Measurements from ENCODE around the gene STAB1.

The STAB1 gene

DNA sequence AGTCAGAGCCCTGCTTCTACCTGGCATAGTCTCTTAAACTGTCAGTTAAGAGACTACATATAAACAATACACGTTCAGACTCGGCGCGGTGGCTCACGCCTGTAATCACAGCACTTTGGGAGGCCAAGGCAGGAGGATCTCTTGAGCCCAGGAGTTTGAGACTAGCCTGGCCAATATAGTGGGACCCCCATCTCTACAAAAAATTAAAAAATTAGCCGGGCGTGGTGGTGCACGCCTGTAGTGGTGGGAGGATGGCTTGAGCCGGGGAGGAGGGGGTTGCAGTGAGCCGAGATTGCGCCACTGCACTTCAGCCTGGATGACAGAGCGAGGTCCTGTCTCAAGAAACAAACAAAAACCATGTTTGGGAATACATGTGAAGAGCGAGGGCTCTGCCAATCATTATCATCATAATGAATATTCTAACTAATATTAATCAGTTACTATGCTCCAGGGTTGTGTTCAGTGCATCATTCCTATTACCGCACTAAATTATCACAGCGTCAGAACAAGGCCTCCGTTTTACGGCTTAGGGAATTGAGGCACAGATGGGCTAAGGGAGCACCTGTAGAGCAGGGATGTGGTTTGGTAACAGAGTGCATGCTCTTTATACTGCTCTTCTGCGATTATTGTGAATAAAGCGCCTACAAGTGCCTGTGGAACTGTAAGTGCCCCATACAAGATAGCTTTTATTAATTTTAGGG lies 40.4 kb downstream of the STAB1 start:
- no peak for DNase-seq

- DNase-seq, result no peak
Observed at GRCh38 chr3:52536112-52536368, 40.9 kb downstream of the STAB1 start.

- DNase-seq, result peak; percentile 96
Observed at GRCh38 chr3:52536369-52537164, 41.4 kb downstream of the STAB1 start, which contains the start of gene UQCC5. Gene UQCC5 (plus strand): TSS chr3:52536605. CDS start chr3:52536756, 151 bp downstream.

DNA sequence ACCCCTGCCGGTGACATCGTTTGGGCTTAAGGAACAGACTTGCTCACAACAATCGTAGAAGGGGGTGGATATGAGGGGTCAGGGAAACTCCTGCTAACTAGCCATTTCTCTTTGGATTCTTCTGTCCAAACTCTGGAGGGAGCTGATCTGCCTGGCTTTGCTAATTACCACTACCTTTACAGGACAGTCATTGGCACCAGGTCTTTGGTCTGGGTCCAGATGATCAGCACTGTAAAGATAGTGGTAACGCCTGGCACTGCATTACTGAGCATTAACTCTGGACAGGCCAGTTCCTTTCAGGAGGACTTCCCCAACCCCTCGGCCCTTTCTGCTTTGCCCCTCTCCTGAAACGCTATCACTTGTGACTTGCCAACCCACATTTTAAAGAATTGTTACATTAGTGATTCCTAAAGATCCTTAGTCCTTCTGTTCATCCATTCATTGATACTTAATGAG lies 42.1 kb downstream of the STAB1 start:
- no peak for DNase-seq

- DNase-seq, result no peak
Observed at GRCh38 chr3:52537726-52538421, 42.7 kb downstream of the STAB1 start.

- no peak for DNase-seq
Observed at GRCh38 chr3:52539010-52539653, 44.0 kb downstream of the STAB1 start.

GRCh38 chr3:52541050-52541449 lies 45.9 kb downstream of the STAB1 start:
- DNase-seq, result no peak

DNA sequence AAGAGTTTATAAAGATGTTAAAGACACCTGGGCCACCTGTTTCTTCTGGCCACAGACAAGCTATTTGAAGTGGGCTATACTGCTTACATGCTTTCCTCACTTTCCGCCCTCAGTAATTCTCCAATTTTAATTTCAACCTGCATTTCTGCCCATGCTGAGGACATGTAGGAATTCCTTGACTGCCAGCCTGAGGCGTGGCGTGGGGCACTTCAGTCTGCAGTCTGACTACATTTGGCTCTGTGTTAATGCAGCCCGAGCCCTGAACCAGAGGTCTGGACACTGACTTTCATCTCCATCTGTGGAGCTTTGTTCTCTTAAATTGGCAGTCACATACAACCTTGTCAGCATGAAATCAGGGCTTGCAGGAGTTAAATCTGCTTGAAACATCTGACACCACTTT lies 49.8 kb downstream of the STAB1 start:
- no peak for DNase-seq

GRCh38 chr3:52546111-52546901 lies 51.2 kb downstream of the STAB1 start:
- DNase-seq, result no peak

- DNase-seq, result no peak
Observed at GRCh38 chr3:52547143-52547542, 52.0 kb downstream of the STAB1 start.

DNA sequence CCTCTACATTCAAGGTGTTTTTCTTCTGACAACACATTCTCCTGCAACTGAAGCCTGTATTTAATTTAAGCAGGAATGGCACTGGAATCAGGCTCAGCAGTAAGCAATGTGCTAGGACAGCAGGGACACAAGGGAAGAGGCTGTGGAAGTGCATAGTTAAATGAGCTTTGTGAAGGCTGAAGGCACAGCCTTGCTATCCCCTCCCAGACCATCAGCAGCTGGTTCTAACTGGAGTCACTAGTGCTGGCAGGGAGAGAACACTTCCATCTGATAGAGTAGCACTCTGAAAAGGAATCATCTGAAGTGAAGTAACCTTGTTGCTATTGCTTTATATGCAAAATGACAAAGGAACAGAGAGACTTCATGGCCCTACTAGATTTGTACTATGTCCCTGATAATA lies 56.0 kb downstream of the STAB1 start:
- no peak for DNase-seq

- DNase-seq, result no peak
Observed at GRCh38 chr3:52552089-52552488, 57.0 kb downstream of the STAB1 start.

- no peak for DNase-seq
Observed at GRCh38 chr3:52554026-52554755, 59.1 kb downstream of the STAB1 start.

- DNase-seq, result no peak
Observed at GRCh38 chr3:52555056-52555455, 59.9 kb downstream of the STAB1 start.

DNA sequence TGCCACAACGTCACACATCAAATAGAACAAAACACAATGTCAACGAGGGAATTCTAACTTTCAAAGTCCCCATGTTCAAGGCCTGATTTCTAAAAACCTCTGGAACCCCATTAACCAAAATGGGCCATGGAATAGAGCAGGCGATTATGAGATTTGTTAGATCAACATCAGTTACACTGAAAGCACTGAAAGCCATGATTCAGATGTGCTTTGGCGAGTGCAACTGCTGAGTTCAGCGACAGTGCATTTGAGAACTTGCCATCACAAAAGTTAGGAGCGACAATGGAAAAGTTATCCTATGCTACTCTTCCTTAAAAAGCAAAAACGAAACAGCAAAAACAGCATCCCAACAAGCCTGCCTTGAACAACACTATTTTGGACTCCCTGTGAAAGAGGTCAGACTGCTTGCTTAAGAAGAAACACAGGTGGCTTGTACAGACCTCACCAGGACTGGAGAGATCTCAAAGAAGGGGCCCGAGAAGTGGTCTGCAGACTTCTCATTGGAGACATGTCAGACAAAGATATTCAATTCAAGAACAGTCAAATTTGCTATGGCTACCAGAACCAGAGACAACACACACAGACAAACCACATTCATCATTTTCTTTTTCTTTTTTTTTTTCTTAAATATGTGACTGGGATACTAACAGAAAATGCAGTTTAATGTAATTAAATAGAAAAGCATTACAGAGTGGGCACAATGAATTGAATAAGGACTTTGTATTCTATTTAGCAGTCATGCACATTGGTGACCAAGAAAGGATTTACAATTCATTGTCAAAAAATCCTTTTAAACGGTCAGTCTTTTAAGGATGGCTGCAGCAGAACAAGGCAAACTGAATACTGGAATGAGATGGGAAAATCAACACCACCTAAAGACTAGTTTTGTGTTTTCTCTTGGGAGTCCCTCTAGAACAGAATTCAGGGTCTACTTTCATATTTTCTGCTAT lies 62.1 kb downstream of the STAB1 start:
- no peak for DNase-seq

DNA sequence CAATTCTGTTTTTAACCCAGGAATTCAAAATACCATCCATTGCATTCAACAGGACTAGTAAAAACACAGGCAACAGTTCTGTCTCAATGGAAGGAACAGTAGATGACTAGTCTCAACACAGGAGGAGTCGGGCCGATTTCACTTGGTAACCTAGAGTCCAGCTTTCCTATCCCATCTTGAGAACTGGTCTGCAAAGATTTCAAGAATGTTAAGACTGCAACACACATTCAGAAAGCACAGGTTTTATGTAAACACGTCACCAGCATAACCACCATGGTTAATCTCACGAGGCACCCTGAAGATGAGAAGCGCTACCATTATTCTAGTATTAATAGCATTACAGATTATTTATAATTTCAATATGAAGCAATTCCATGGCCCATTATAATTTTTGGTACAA lies 63.3 kb downstream of the STAB1 start:
- no peak for DNase-seq

DNA sequence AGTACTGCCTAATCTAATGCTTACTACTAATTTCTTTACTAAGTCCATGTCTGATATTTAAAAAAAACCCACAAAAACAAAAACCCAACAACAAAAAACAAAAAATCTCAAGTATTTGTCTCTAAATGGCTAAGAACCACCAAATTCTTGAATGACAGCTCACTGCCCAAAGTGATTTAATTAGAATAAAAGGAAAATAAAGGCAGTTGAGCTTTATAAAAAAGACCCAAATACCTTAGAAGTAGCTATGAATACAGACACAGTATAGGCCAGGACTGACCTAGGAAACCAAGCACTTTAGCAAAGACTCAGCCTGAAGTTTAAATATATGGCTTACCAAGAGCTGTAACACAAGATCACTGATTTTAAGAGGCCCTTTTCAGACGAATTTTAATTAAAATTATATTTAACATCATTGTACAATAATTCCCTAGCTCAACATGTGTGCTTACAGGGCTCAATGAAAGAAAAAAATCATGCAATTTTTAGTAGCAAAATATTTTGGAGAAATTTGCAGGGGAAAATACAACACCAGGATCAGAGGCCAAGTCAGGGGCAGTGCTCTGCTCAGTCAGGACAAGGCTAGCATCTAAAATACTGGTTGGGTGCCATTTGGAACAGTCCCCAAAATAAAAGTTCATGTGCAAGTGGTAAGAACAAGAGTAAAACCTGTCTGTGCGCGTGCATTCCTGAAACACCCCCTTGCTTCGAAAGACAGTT lies 66.0 kb downstream of the STAB1 start:
- DNase-seq, result no peak

GRCh38 chr3:52563984-52564383 lies 68.8 kb downstream of the STAB1 start:
- DNase-seq, result no peak

GRCh38 chr3:52568069-52568468 lies 72.9 kb downstream of the STAB1 start:
- no peak for DNase-seq

- DNase-seq, result no peak
Observed at GRCh38 chr3:52570076-52570475, 74.9 kb downstream of the STAB1 start.

All from T1000 (cell line).